CD4-positive, alpha-beta T cell treated with Interleukin-2 at 100 ng/mL for 4 hours (primary cell): ENCODE results near the gene SHISA4.
"Not testable (repeated sequence)": the region's sequence is repeated elsewhere in the genome, so short reads cannot be mapped to it uniquely, and the experiment has no call there.

Source experiments
- DNase-seq: peaks from one replicate; pipeline ENCODE4 v3.0.0-alpha.2; 2020; ENCODE audit warnings: low spot score

SHISA4 gene

GRCh38 chr1:201888282-201889089 is at the start of gene SHISA4:
Gene SHISA4, plus strand, starts transcription at chr1:201888898. Its CDS starts 97 bp downstream, at chr1:201888995.
- no peak for DNase-seq

- not testable (repeated sequence) for DNase-seq
Measured at GRCh38 chr1:201839089-201839488, 49.6 kb upstream of the SHISA4 start.

- DNase-seq = no peak
Measured at GRCh38 chr1:201840055-201840454, 48.6 kb upstream of the SHISA4 start.

GRCh38 chr1:201840490-201840889 is 48.2 kb upstream of the SHISA4 start:
- no peak for DNase-seq

GRCh38 chr1:201841265-201841912 is 47.3 kb upstream of the SHISA4 start:
- DNase-seq = no peak

GRCh38 chr1:201842472-201843027 is 46.1 kb upstream of the SHISA4 start:
- no peak for DNase-seq

GRCh38 chr1:201845331-201846083 is 43.2 kb upstream of the SHISA4 start:
- DNase-seq = no peak

GRCh38 chr1:201847150-201847549 is 41.5 kb upstream of the SHISA4 start:
- DNase-seq = no peak

- DNase-seq = no peak
Measured at GRCh38 chr1:201848230-201848629, 40.5 kb upstream of the SHISA4 start.

- DNase-seq = no peak
Measured at GRCh38 chr1:201849372-201850052, 39.2 kb upstream of the SHISA4 start.

- no peak for DNase-seq
Measured at GRCh38 chr1:201850053-201850397, 38.7 kb upstream of the SHISA4 start.

GRCh38 chr1:201851949-201852348 is 36.7 kb upstream of the SHISA4 start:
- no peak for DNase-seq

- DNase-seq = not testable (repeated sequence)
Measured at GRCh38 chr1:201856722-201857121, 32.0 kb upstream of the SHISA4 start.

GRCh38 chr1:201859424-201859823 is 29.3 kb upstream of the SHISA4 start:
- DNase-seq = no peak

- no peak for DNase-seq
Measured at GRCh38 chr1:201861448-201861847, 27.2 kb upstream of the SHISA4 start.

- DNase-seq = no peak
Measured at GRCh38 chr1:201870397-201870796, 18.3 kb upstream of the SHISA4 start.

- no peak for DNase-seq
Measured at GRCh38 chr1:201874672-201875071, 14.0 kb upstream of the SHISA4 start.

GRCh38 chr1:201876148-201876818 is 12.4 kb upstream of the SHISA4 start:
- no peak for DNase-seq

GRCh38 chr1:201877877-201878401 is 10.8 kb upstream of the SHISA4 start:
- DNase-seq = peak; percentile 10

GRCh38 chr1:201880928-201881571 is 7.6 kb upstream of the SHISA4 start:
- DNase-seq = no peak

- no peak for DNase-seq
Measured at GRCh38 chr1:201881617-201882016, 7.1 kb upstream of the SHISA4 start.
